Fibroblast of pulmonary artery (primary cell): ENCODE measurements around the gene SASH1.

Experiments used
- DNase-seq: peaks from one replicate; pipeline ENCODE4 v3.0.0-alpha.2; 2010; ENCODE audit warnings: low read depth
- H3K4me3 ChIP-seq: replicated peaks from 2 replicates; pipeline ENCODE4 v1.5.1; 2011; ENCODE audit warnings: low read depth, mild to moderate bottlenecking, control low read depth, low read length, moderate library complexity
- CTCF ChIP-seq: IDR thresholded peaks from 2 replicates; pipeline ENCODE4 v1.5.1; 2011; ENCODE audit warnings: mild to moderate bottlenecking, control low read depth, low read length, inconsistent platforms; ENCODE audit errors: missing control alignments

The SASH1 gene

GRCh38 chr6:148340586-148341297 is 1.9 kb upstream of the SASH1 start:
- TF ChIP-seq CTCF, result no peak
- H3K4me3 ChIP-seq, result no peak overlapping the region
- no peak for DNase-seq

DNA sequence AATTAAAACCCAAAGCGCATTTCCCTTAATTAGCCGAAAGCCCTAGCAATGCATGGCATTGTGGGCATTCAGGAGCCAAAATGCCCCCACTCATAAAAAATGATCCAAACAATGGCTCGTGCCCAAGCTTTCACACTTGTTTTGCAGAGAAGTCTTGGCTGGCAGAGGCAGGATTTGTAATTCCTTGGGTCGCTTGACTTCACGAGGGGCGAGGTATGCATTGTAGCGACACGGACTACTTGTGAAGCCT is 613 bp upstream of the SASH1 start:
- DNase-seq, result no peak
- no peak for TF ChIP-seq CTCF
- H3K4me3 ChIP-seq, result peak overlapping the region; percentile 79

- TF ChIP-seq CTCF, result peak; percentile 24
- no peak for DNase-seq
- peak overlapping the region; percentile 79 for H3K4me3 ChIP-seq
Measured at GRCh38 chr6:148343047-148343782, 577 bp downstream of the SASH1 start.

- DNase-seq, result no peak
- H3K4me3 ChIP-seq, result no peak overlapping the region
- no peak for TF ChIP-seq CTCF
Measured at GRCh38 chr6:148345176-148345575, 2.5 kb downstream of the SASH1 start.

DNA sequence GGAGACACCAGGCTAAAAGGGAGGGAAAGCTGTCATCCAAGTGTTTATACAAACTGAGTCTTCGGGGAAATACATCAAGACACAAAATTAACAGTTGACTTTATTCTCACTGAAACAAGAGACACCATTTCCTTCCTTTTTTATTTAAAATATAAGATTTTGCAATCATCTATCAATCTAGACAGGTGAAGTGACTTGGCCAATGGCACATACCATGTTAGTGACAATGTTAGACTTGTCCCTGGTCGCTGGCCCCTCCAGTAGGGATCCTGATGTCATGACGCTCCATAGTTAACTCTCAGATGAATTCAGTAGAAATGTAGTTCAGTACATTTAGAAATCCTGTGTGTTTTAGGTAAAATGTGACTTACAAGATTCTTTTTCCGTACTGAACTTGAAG is 2.9 kb downstream of the SASH1 start:
- TF ChIP-seq CTCF, result no peak
- no peak overlapping the region for H3K4me3 ChIP-seq

DNA sequence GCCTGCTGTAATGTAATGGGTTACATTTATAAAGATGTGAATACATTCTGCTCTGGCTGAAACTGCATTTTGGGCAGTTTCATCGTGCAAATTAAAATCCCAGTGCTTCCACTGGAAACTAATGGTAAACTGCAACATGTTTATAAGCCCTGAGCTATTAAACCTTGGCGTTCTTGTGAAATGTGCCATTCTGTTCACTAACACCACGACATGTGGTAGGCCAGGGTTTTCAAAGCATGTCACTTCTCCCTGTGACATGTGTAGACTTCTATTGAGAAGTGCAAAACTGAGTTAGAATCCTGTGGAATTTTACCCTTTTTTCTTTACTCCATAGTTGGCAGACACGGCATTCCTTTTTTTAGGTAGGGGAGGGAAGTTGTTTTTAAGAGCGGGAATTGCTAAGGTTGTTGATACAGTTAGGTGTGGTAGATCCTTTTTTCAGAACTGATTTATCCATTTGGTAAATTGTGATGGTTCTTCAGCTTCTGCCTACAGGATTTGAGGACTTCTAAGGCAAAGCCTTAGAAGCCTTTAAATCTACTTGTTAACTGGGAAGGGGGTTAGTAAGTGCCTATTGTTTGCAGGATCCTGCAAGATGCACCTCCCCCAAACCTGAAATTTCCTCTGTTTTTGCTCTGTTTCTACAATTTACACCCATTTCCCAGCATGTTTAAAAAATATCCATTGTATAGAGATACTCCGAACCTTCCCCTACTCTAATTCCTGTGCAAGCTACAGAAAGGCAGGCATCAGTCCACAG is 4.2 kb downstream of the SASH1 start:
- no peak for DNase-seq

More for the DNA sequence above, 2.9 kb downstream of the SASH1 start:
- DNase-seq, result no peak

More for the DNA sequence above, 4.2 kb downstream of the SASH1 start:
- no peak for TF ChIP-seq CTCF
- no peak overlapping the region for H3K4me3 ChIP-seq
